GM10248 (cell line): Measurements from ENCODE around the gene POPDC2.

Experiments used
- CTCF ChIA-PET: fragments of 300-600 bp; sonication (Branson Sonifier 250); formaldehyde crosslinking; extraction: SDS; loops from one replicate; lab custom pipeline; 2021; ENCODE audit warnings: antibody characterized with exemption; lab: Yijun Ruan, JAX
- POLR2A ChIA-PET: fragments of 350-650 bp; sonication (Branson Sonifier 250); formaldehyde crosslinking; extraction: SDS; loops from one replicate; lab custom pipeline; 2020; ENCODE audit warnings: antibody characterized with exemption; lab: Yijun Ruan, JAX
- DNase-seq: peaks from one replicate; pipeline ENCODE4 v3.0.0; 2012; ENCODE audit errors: extremely low spot score
- CTCF ChIP-seq: IDR thresholded peaks from 2 replicates; pipeline ENCODE4 v1.5.1; 2012; ENCODE audit warnings: mild to moderate bottlenecking, low read depth; ENCODE audit errors: extremely low read depth, missing control alignments, control extremely low read depth

POPDC2 gene

GRCh38 chr3:119628816-119629445, 31.5 kb downstream of the POPDC2 start:
- no peak for DNase-seq
- TF ChIP-seq CTCF: no peak
- ChIA-PET CTCF (interaction anchor here (0.9 to 5.5 kb wide), 8 partner anchors 15 to 52 kb away, joined by 3 to 36 read pairs (median 5); no protein-coding TSS in a partner anchor), POLR2A (interaction anchor here (1.0 kb wide), 1 partner anchor 7 kb away, joined by 3 read pairs; no protein-coding TSS in a partner anchor)

GRCh38 chr3:119628390-119628789, 32.0 kb downstream of the POPDC2 start:
- TF ChIP-seq CTCF: no peak
- peak; percentile 47 for DNase-seq
- ChIA-PET CTCF (interaction anchor here (0.9 to 5.5 kb wide), 7 partner anchors 9 to 52 kb away, joined by 3 to 36 read pairs (median 5); no protein-coding TSS in a partner anchor), POLR2A (interaction anchor here (0.6 to 1.5 kb wide), 4 partner anchors 8 to 327 kb away, joined by 3 to 4 read pairs (median 3); no protein-coding TSS in a partner anchor)

- TF ChIP-seq CTCF: no peak
- POLR2A ChIA-PET: interaction anchor here (1.5 kb wide), 1 partner anchor 32 kb away, joined by 4 read pairs; no protein-coding TSS in a partner anchor
- peak; percentile 39 for DNase-seq
- CTCF ChIA-PET: interaction anchor here (0.9 to 5.5 kb wide), 10 partner anchors 8 to 67 kb away, joined by 3 to 36 read pairs (median 5); no protein-coding TSS in a partner anchor
Observed at GRCh38 chr3:119627461-119627860, 32.9 kb downstream of the POPDC2 start.

- no peak for TF ChIP-seq CTCF
- POLR2A ChIA-PET: no interaction called here
- no peak for DNase-seq
- CTCF ChIA-PET: interaction anchor here (0.8 to 5.5 kb wide), 6 partner anchors 12 to 67 kb away, joined by 3 to 36 read pairs (median 8); partner anchors contain the start of gene CD80
Observed at GRCh38 chr3:119626196-119626595, 34.2 kb downstream of the POPDC2 start.

GRCh38 chr3:119625451-119626153, 34.8 kb downstream of the POPDC2 start:
- no peak for TF ChIP-seq CTCF
- CTCF ChIA-PET: interaction anchor here (0.6 to 5.5 kb wide), 5 partner anchors 11 to 66 kb away, joined by 3 to 36 read pairs (median 11); partner anchors contain the start of gene CD80
- DNase-seq: no peak
- POLR2A ChIA-PET: no interaction called here

GRCh38 chr3:119624002-119624720, 36.2 kb downstream of the POPDC2 start:
- no peak for DNase-seq
- POLR2A ChIA-PET: no interaction called here
- TF ChIP-seq CTCF: no peak
- CTCF ChIA-PET: interaction anchor here (1.0 kb wide), 1 partner anchor 23 kb away, joined by 6 read pairs; no protein-coding TSS in a partner anchor
